GM23338 (cell line): Measurements from ENCODE around the gene WDR49. TPM values are rescaled to one million over a fixed set of nuclear protein-coding genes. Genes with fewer than 3 reads are reported as not detected.

ENCODE experiments used
- ATAC-seq: fragments of 200-7000 bp; cut with Tn5 transposase; 3 replicates; pipeline ENCODE4 v1.9.1; 2020
- DNase-seq: peaks from one replicate; pipeline ENCODE4 v3.0.0-alpha.2; 2015; ENCODE audit warnings: low spot score
- H2AFZ ChIP-seq: fragments of 200-600 bp; sonication (generic); 2 replicates; pipeline ENCODE4 v1.8.0; 2016; ENCODE audit warnings: antibody characterized with exemption, mild to moderate bottlenecking, moderate library complexity
- H3F3A ChIP-seq: fragments of 200-600 bp; sonication (generic); replicated peaks from 2 replicates; pipeline ENCODE4 v1.8.0; 2017; ENCODE audit warnings: antibody characterized with exemption, mixed run types, low read depth
- H3K27ac ChIP-seq: fragments of 200-600 bp; sonication (generic); 2 replicates; pipeline ENCODE4 v1.6.1; 2016; ENCODE audit warnings: low read depth
- H3K27me3 ChIP-seq: fragments of 200-600 bp; sonication (generic); 2 replicates; pipeline ENCODE4 v1.8.0; 2016; ENCODE audit warnings: mild to moderate bottlenecking, mixed run types, moderate library complexity; ENCODE audit not compliant: insufficient read depth
- H3K36me3 ChIP-seq: fragments of 200-600 bp; sonication (generic); 2 replicates; pipeline ENCODE4 v1.8.0; 2016; ENCODE audit warnings: mild to moderate bottlenecking; ENCODE audit not compliant: insufficient read depth
- H3K4me1 ChIP-seq: fragments of 200-600 bp; sonication (generic); 2 replicates; pipeline ENCODE4 v1.8.0; 2016; ENCODE audit warnings: mild to moderate bottlenecking, moderate library complexity; ENCODE audit not compliant: insufficient read depth
- H3K4me2 ChIP-seq: fragments of 200-600 bp; sonication (generic); 2 replicates; pipeline ENCODE4 v1.7.1; 2017; ENCODE audit warnings: mixed run types
- H3K4me3 ChIP-seq: fragments of 200-600 bp; sonication (generic); 2 replicates; pipeline ENCODE4 v1.6.1; 2016; ENCODE audit warnings: mixed run types
- H3K79me2 ChIP-seq: fragments of 200-600 bp; sonication (generic); replicated peaks from 2 replicates; pipeline ENCODE4 v1.8.0; 2017; ENCODE audit warnings: mild to moderate bottlenecking; ENCODE audit not compliant: insufficient read depth
- H3K9me2 ChIP-seq: fragments of 200-600 bp; sonication (generic); 2 replicates; pipeline ENCODE4 v1.8.0; 2017; ENCODE audit not compliant: insufficient read depth
- H4K20me1 ChIP-seq: fragments of 200-600 bp; sonication (generic); replicated peaks from 2 replicates; pipeline ENCODE4 v1.8.0; 2017; ENCODE audit warnings: mild to moderate bottlenecking; ENCODE audit not compliant: insufficient read depth
- H3K27ac Mint-ChIP-seq: 2 replicates; pipeline ENCODE4 v1.8.0; 2020; ENCODE audit warnings: inconsistent platforms, mild to moderate bottlenecking, moderate library complexity, mixed read lengths
- H3K27me3 Mint-ChIP-seq: 3 replicates; pipeline ENCODE4 v1.8.0; 2022; ENCODE audit warnings: low read depth, mild to moderate bottlenecking, moderate library complexity, mixed read lengths, inconsistent platforms; ENCODE audit not compliant: insufficient read depth, poor library complexity
- H3K36me3 Mint-ChIP-seq: 3 replicates; pipeline ENCODE4 v1.8.0; 2021; ENCODE audit warnings: low read depth, mild to moderate bottlenecking, inconsistent platforms, moderate library complexity, mixed read lengths
- H3K4me1 Mint-ChIP-seq: 3 replicates; pipeline ENCODE4 v1.8.0; 2020; ENCODE audit warnings: mild to moderate bottlenecking, inconsistent platforms, mixed read lengths
- H3K4me3 Mint-ChIP-seq: 3 replicates; pipeline ENCODE4 v1.8.0; 2021; ENCODE audit warnings: moderate library complexity, mild to moderate bottlenecking, inconsistent platforms, mixed read lengths
- H3K9me3 Mint-ChIP-seq: 3 replicates; pipeline ENCODE4 v1.8.0; 2020; ENCODE audit warnings: moderate library complexity, mild to moderate bottlenecking, inconsistent platforms, mixed read lengths
- CREB1 ChIP-seq: fragments of 250-450 bp; sonication (Bioruptor Pico); IDR thresholded peaks from 2 replicates; pipeline ENCODE4 v1.5.0; 2020; ENCODE audit warnings: low read depth, mild to moderate bottlenecking, moderate library complexity
- ETS1 ChIP-seq: IDR thresholded peaks from 2 replicates; pipeline ENCODE4 v1.6.1; 2016; ENCODE audit warnings: antibody characterized with exemption
- EZH2 ChIP-seq: fragments of 200-600 bp; sonication (generic); IDR thresholded peaks from one replicate; pipeline ENCODE4 v1.8.0; 2017; ENCODE audit warnings: antibody characterized with exemption, mild to moderate bottlenecking, low read depth; ENCODE audit not compliant: unreplicated experiment
- EZH2phosphoT487 ChIP-seq: fragments of 200-600 bp; sonication (generic); IDR thresholded peaks from one replicate; pipeline ENCODE4 v1.8.1; 2018; ENCODE audit warnings: antibody characterized with exemption; ENCODE audit not compliant: unreplicated experiment
- JUNB ChIP-seq: IDR thresholded peaks from one replicate; pipeline ENCODE4 v1.6.1; 2016; ENCODE audit warnings: antibody characterized with exemption; ENCODE audit not compliant: unreplicated experiment
- NANOG ChIP-seq: IDR thresholded peaks from 2 replicates; pipeline ENCODE4 v1.6.1; 2016; ENCODE audit warnings: antibody characterized with exemption, borderline replicate concordance
- POLR2AphosphoS5 ChIP-seq: IDR thresholded peaks from 2 replicates; pipeline ENCODE4 v1.6.1; 2016; ENCODE audit warnings: antibody characterized with exemption, low read depth
- STAT1 ChIP-seq: IDR thresholded peaks from one replicate; pipeline ENCODE4 v1.6.1; 2016; ENCODE audit warnings: antibody characterized with exemption; ENCODE audit not compliant: unreplicated experiment
- ZNF114 ChIP-seq: fragments of 250-450 bp; sonication (Bioruptor Pico); IDR thresholded peaks from 2 replicates; pipeline ENCODE4 v1.5.0; 2020; ENCODE audit warnings: mild to moderate bottlenecking, moderate library complexity
- ZNF331 ChIP-seq: fragments of 250-450 bp; sonication (Bioruptor Pico); IDR thresholded peaks from 2 replicates; pipeline ENCODE4 v1.5.0; 2020; ENCODE audit warnings: low read depth, mild to moderate bottlenecking, moderate library complexity
- polyA plus RNA-seq: library from polyadenylated mRNA; unstranded; fragments of >200 nt; fragmentation: Nextera tagmentation; extraction: Ambion mirVana; gene quantifications from 2 replicates; pipeline ENCODE4 v1.2.1, GENCODE V29; 2016
- total RNA-seq: library from RNA; depleted of rRNA; stranded (reverse); fragments of >200 nt; shearing (Covaris generic); gene quantifications from 2 replicates; pipeline ENCODE4 v1.2.3, GENCODE V29; 2014
- TF ChIP-seq, protein P1 (sequence below): fragments of 250-450 bp; sonication (Bioruptor Pico); IDR thresholded peaks from 2 replicates; pipeline ENCODE4 v1.5.0; 2020; ENCODE audit warnings: mild to moderate bottlenecking, moderate library complexity
- TF ChIP-seq, protein P2 (sequence below), 2 experiments: fragments of 200-600 bp in 1 of 2; sonication (generic) in 1 of 2; conservative IDR thresholded peaks; 2 replicates each; pipeline versions ENCODE4 v1.5.1 to v1.6.1; 2016 to 2017; ENCODE audit warnings: antibody characterized with exemption in 2 of 2, low read depth in 2 of 2, mild to moderate bottlenecking in 2 of 2, moderate library complexity in 1 of 2
- TF ChIP-seq, protein P3 (sequence below): IDR thresholded peaks from one replicate; pipeline ENCODE4 v1.6.1; 2018; ENCODE audit warnings: antibody characterized with exemption; ENCODE audit not compliant: unreplicated experiment

WDR49 gene
- total and polyA plus RNA-seq, 2 experiments from 2014 or later, result 1.4 to 1.9 TPM

- no peaks in the 10 kb centered on the region for H3K79me2 ChIP-seq
- H3K4me1 Mint-ChIP-seq, result no peaks in the 10 kb centered on the region
- H3K27ac ChIP-seq, result no peak overlapping the region
Measured at GRCh38 chr3:167445491-167445890, 208.3 kb downstream of the WDR49 start.

More at GRCh38 chr3:167445491-167445890, 208.3 kb downstream of the WDR49 start:
- Histone ChIP-seq H3K9me2 (no peaks in the 10 kb centered on the region), H3K27me3 (no peaks in the 10 kb centered on the region), H3K4me3 (no peak overlapping the region), H3K4me1 (no peaks in the 10 kb centered on the region), H3K4me2 (no peak overlapping the region), H2AFZ (peak overlapping the region; percentile 52; the same call in 1 of the 2 replicates), H3K36me3 (no peaks in the 10 kb centered on the region), H4K20me1 (no peaks in the 10 kb centered on the region), H3F3A (no peaks in the 10 kb centered on the region)
- ATAC-seq, result no peak
- Mint-ChIP-seq H3K36me3 (no peaks in the 10 kb centered on the region), H3K27ac (no peak overlapping the region), H3K9me3 (0 out of 3 replicates have a peak, but pooled peaks cover 3% of the 10 kb centered on the region), H3K4me3 (no peak overlapping the region), H3K27me3 (no peaks in the 10 kb centered on the region)
- no peak for DNase-seq
- TF ChIP-seq EZH2 (no peak), ZNF114 (CRISPR knock-in tag) (no peak), CREB1 (CRISPR knock-in tag) (no peak), ETS1 (no peak), NANOG (no peak), ZNF331 (CRISPR knock-in tag) (no peak), STAT1 (no peak), POLR2AphosphoS5 (no peak), EZH2phosphoT487 (no peak), JUNB (no peak)
- TF ChIP-seq, protein P1, sequence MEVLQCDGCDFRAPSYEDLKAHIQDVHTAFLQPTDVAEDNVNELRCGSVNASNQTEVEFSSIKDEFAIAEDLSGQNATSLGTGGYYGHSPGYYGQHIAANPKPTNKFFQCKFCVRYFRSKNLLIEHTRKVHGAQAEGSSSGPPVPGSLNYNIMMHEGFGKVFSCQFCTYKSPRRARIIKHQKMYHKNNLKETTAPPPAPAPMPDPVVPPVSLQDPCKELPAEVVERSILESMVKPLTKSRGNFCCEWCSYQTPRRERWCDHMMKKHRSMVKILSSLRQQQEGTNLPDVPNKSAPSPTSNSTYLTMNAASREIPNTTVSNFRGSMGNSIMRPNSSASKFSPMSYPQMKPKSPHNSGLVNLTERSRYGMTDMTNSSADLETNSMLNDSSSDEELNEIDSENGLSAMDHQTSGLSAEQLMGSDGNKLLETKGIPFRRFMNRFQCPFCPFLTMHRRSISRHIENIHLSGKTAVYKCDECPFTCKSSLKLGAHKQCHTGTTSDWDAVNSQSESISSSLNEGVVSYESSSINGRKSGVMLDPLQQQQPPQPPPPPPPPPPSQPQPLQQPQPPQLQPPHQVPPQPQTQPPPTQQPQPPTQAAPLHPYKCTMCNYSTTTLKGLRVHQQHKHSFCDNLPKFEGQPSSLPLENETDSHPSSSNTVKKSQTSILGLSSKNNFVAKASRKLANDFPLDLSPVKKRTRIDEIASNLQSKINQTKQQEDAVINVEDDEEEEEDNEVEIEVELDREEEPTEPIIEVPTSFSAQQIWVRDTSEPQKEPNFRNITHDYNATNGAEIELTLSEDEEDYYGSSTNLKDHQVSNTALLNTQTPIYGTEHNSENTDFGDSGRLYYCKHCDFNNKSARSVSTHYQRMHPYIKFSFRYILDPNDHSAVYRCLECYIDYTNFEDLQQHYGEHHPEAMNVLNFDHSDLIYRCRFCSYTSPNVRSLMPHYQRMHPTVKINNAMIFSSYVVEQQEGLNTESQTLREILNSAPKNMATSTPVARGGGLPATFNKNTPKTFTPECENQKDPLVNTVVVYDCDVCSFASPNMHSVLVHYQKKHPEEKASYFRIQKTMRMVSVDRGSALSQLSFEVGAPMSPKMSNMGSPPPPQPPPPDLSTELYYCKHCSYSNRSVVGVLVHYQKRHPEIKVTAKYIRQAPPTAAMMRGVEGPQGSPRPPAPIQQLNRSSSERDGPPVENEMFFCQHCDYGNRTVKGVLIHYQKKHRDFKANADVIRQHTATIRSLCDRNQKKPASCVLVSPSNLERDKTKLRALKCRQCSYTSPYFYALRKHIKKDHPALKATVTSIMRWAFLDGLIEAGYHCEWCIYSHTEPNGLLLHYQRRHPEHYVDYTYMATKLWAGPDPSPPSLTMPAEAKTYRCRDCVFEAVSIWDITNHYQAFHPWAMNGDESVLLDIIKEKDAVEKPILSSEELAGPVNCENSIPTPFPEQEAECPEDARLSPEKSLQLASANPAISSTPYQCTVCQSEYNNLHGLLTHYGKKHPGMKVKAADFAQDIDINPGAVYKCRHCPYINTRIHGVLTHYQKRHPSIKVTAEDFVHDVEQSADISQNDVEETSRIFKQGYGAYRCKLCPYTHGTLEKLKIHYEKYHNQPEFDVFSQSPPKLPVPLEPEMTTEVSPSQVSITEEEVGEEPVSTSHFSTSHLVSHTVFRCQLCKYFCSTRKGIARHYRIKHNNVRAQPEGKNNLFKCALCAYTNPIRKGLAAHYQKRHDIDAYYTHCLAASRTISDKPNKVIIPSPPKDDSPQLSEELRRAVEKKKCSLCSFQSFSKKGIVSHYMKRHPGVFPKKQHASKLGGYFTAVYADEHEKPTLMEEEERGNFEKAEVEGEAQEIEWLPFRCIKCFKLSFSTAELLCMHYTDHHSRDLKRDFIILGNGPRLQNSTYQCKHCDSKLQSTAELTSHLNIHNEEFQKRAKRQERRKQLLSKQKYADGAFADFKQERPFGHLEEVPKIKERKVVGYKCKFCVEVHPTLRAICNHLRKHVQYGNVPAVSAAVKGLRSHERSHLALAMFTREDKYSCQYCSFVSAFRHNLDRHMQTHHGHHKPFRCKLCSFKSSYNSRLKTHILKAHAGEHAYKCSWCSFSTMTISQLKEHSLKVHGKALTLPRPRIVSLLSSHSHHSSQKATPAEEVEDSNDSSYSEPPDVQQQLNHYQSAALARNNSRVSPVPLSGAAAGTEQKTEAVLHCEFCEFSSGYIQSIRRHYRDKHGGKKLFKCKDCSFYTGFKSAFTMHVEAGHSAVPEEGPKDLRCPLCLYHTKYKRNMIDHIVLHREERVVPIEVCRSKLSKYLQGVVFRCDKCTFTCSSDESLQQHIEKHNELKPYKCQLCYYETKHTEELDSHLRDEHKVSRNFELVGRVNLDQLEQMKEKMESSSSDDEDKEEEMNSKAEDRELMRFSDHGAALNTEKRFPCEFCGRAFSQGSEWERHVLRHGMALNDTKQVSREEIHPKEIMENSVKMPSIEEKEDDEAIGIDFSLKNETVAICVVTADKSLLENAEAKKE (CRISPR knock-in tag), result no peak
- TF ChIP-seq, protein P2, sequence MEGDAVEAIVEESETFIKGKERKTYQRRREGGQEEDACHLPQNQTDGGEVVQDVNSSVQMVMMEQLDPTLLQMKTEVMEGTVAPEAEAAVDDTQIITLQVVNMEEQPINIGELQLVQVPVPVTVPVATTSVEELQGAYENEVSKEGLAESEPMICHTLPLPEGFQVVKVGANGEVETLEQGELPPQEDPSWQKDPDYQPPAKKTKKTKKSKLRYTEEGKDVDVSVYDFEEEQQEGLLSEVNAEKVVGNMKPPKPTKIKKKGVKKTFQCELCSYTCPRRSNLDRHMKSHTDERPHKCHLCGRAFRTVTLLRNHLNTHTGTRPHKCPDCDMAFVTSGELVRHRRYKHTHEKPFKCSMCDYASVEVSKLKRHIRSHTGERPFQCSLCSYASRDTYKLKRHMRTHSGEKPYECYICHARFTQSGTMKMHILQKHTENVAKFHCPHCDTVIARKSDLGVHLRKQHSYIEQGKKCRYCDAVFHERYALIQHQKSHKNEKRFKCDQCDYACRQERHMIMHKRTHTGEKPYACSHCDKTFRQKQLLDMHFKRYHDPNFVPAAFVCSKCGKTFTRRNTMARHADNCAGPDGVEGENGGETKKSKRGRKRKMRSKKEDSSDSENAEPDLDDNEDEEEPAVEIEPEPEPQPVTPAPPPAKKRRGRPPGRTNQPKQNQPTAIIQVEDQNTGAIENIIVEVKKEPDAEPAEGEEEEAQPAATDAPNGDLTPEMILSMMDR (conservative IDR thresholded peaks at IDR 0.05; ENCODE audit: low read depth in 2 of 2), result no peak
- TF ChIP-seq, protein P3, sequence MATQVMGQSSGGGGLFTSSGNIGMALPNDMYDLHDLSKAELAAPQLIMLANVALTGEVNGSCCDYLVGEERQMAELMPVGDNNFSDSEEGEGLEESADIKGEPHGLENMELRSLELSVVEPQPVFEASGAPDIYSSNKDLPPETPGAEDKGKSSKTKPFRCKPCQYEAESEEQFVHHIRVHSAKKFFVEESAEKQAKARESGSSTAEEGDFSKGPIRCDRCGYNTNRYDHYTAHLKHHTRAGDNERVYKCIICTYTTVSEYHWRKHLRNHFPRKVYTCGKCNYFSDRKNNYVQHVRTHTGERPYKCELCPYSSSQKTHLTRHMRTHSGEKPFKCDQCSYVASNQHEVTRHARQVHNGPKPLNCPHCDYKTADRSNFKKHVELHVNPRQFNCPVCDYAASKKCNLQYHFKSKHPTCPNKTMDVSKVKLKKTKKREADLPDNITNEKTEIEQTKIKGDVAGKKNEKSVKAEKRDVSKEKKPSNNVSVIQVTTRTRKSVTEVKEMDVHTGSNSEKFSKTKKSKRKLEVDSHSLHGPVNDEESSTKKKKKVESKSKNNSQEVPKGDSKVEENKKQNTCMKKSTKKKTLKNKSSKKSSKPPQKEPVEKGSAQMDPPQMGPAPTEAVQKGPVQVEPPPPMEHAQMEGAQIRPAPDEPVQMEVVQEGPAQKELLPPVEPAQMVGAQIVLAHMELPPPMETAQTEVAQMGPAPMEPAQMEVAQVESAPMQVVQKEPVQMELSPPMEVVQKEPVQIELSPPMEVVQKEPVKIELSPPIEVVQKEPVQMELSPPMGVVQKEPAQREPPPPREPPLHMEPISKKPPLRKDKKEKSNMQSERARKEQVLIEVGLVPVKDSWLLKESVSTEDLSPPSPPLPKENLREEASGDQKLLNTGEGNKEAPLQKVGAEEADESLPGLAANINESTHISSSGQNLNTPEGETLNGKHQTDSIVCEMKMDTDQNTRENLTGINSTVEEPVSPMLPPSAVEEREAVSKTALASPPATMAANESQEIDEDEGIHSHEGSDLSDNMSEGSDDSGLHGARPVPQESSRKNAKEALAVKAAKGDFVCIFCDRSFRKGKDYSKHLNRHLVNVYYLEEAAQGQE, result no peak
